NCI-H1092 (cell line): ENCODE data around the gene FARS2.

Source experiments
- DNase-seq: peaks from one replicate; lab custom pipeline; 2025; lab: John Stamatoyannopoulos, UW

The FARS2 gene

GRCh38 chr6:5260661-5261544 is at the start of gene FARS2, which contains the start of gene LYRM4:
TSS of gene FARS2 (plus strand) at chr6:5261513.
TSS of gene LYRM4 (minus strand) at chr6:5260950. CDS start at chr6:5260733, 217 bp downstream.
- peak; percentile 31 for DNase-seq

GRCh38 chr6:5213836-5214235 is 47.5 kb upstream of the FARS2 start:
- DNase-seq, result no peak

GRCh38 chr6:5214570-5215052 is 46.7 kb upstream of the FARS2 start:
- no peak for DNase-seq

GRCh38 chr6:5215159-5215558 is 46.2 kb upstream of the FARS2 start:
- no peak for DNase-seq

GRCh38 chr6:5215799-5216198 is 45.5 kb upstream of the FARS2 start:
- no peak for DNase-seq

GRCh38 chr6:5217356-5217755 is 44.0 kb upstream of the FARS2 start:
- DNase-seq, result no peak

GRCh38 chr6:5219011-5219691 is 42.2 kb upstream of the FARS2 start:
- no peak for DNase-seq

GRCh38 chr6:5220443-5220842 is 40.9 kb upstream of the FARS2 start:
- no peak for DNase-seq

- no peak for DNase-seq
Observed at GRCh38 chr6:5223309-5223708, 38.0 kb upstream of the FARS2 start.

GRCh38 chr6:5229356-5229755 is 32.0 kb upstream of the FARS2 start:
- DNase-seq, result no peak

- no peak for DNase-seq
Observed at GRCh38 chr6:5230081-5230480, 31.2 kb upstream of the FARS2 start.

GRCh38 chr6:5231289-5231688 is 30.0 kb upstream of the FARS2 start:
- no peak for DNase-seq

GRCh38 chr6:5234874-5235273 is 26.4 kb upstream of the FARS2 start:
- DNase-seq, result no peak

GRCh38 chr6:5235830-5236229 is 25.5 kb upstream of the FARS2 start:
- DNase-seq, result no peak

- DNase-seq, result no peak
Observed at GRCh38 chr6:5237805-5238204, 23.5 kb upstream of the FARS2 start.

- no peak for DNase-seq
Observed at GRCh38 chr6:5238336-5238735, 23.0 kb upstream of the FARS2 start.

- DNase-seq, result no peak
Observed at GRCh38 chr6:5241252-5241651, 20.1 kb upstream of the FARS2 start.

GRCh38 chr6:5243069-5243468 is 18.2 kb upstream of the FARS2 start:
- no peak for DNase-seq

GRCh38 chr6:5246141-5247097 is 14.9 kb upstream of the FARS2 start:
- no peak for DNase-seq

- no peak for DNase-seq
Observed at GRCh38 chr6:5247201-5247600, 14.1 kb upstream of the FARS2 start.

- DNase-seq, result no peak
Observed at GRCh38 chr6:5248302-5249098, 12.8 kb upstream of the FARS2 start.
